ENCODE measurements around the gene RAB10. TPM values are rescaled to one million over a fixed set of nuclear protein-coding genes. Genes with fewer than 3 reads are reported as not detected.
A peak's percentile ranks its signal among the peaks of the same experiment; 100 is the strongest.

RAB10 gene
- total RNA-seq, 1 experiment from 2014 or later, result 115 TPM

DNA sequence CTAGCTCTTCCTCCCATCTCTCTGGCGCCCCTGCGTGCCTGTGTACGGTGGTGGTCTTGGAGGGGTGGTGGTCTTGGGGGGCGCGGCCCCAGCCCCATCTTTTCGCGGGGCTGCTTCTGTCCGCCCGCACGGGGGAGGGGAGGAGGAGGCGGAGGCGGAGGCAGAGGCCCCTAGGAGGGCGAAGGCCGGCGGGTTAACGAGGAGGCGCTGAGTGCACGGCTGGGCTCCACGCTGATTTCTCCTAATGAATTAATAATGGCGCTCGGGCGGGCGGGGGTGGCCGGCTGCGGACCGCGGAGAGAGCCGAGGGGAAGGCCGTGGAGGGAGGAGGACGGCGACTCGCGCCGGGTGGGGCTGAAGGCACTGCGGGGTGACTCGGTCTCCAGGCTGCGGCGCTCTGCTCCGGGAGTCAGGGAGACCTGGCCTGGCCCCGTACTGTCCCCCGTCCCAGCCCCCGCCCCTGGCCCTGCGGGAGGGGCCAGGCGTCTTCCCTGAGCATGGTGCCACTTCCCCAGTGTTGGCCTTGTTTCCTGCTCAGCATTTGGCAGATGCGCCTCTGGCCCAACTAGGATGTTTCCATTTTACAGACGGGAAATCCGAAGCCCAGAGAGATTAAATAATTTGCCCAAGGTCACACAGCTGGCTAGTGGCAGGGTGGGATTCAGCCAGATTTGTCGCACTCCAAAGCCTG, 145.0 kb downstream of the RAB10 start:
- DNase-seq (ENCODE audit: low read depth), result peak; percentile 20

DNA sequence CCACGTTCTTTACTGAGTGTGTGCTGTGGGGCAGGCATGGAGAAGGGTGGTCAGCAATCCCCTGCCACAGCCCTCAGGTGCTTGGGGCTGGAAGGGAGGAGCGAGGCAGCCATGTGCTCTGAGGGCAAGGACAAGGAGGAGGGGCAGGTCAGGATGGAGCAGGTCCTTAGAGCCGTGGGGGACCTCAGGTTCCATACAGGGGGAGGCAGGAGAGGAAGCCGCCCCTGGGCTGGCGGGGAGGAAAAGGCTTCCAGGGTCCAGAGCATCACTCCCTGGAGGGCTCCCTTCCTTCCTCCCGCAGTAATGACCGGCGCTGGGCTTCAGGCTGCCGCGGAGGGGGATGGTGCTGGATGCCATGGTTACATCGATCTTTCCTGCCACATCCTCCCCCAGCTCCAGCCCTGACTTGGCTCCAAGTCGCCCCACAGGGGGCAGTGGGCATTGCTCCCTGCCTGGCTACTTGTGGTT, 145.6 kb downstream of the RAB10 start:
- no peak for DNase-seq (ENCODE audit: low read depth)

DNA sequence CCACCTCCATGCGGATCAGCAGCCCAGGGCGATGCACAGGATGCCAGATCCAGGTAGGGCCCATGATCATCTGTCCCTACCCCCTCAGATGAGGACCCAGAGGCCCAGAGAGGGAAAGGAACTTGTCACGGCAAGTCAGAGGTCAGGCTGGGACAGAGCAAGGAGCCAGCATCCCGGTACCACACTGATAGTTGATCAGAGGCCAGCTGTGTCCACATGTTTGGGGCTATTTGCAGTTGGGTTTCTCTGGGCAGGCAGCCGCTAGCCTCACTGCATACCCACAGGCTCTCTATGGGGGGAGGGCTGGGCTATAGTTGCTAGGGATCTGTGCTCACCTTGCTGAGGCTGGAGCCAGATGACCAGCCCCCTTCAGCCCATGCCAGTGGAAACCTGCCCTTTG, 148.6 kb downstream of the RAB10 start:
- no peak for DNase-seq (ENCODE audit: low read depth)

DNA sequence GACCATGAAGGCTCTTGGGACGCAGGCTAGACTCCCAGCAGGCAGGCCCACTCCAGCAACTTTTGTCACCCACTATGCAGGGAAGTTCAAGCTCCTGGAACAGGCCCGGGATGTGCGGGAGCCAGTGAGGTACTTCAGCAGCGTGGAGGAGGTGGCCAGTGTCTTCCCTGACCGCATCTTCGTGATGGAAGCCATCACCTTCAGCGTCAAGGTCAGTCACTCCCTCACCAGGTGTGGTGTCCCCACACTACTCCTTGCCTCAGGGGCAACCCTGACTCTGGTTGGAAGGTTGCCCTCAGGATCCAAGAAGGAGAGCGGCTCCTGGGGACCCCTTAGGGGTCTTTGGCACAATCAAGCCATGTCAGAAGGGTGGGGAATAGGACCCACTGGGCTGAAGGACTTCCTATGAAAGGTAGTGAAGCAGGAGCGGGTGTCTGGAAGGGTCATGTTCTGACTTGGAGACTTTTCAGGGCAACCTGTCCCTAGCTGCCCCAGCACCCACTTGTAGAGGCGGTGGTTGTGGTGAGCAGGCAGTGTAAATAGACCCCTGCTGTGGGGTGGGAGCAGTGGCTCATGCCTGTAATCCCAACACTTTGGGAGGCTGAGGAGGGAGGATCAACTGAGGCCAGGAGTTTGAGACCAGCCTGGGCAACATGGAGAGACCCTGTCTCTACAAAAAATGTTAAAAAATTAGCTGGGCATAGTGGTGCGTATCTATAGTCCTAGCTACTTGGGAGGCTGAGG, 149.2 kb downstream of the RAB10 start:
- DNase-seq (ENCODE audit: low read depth), result no peak

DNA sequence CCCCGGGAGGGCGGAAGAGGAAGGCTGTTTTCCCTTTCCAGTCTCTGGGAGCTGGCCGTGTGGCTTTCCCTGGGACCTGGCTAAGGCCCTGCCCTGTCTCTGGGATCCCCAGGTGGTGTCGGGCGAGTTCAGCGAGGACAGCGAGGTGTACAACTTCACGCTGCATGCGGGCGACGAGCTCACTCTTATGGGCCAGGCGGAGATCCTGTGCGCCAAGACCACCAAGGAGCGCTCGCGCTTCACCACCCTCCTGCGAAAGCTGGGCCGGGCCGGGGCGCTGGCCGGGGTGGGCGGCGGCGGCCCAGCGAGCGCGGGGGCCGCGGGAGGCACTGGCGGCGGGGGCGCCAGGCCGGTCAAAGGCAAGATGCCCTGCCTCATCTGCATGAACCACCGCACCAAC, 150.2 kb downstream of the RAB10 start:
- no peak for DNase-seq (ENCODE audit: low read depth)

DNA sequence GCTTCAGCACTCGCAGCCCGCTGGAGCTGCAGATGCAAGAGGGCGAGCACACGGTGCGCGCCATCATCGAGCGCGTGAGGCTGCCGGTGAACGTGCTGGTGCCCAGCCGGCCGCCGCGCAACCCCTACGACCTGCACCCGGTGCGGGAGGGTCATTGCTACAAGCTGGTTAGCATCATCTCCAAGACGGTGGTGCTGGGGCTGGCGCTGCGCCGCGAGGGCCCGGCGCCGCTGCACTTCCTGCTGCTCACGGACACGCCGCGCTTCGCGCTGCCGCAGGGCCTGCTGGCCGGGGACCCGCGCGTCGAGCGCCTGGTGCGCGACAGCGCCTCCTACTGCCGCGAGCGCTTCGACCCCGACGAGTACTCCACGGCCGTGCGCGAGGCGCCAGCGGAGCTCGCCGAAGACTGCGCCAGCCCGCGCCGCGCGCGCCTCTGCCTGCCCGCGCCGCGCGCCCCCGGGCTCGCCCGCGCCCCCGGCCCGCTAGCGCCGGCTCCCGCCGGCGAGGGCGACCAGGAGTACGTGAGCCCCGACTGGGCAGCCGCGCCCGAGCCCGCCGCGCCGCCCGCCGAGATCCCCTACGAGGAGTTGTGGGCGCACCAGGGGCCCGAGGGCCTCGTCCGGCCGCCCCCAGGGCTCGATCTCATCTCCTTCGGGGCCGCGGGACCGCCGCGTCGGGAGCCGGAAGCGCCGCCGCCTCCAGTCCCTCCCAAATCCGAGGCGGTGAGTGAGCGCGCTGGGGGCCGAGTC, 150.8 kb downstream of the RAB10 start:
- no peak for DNase-seq (ENCODE audit: low read depth)

DNA sequence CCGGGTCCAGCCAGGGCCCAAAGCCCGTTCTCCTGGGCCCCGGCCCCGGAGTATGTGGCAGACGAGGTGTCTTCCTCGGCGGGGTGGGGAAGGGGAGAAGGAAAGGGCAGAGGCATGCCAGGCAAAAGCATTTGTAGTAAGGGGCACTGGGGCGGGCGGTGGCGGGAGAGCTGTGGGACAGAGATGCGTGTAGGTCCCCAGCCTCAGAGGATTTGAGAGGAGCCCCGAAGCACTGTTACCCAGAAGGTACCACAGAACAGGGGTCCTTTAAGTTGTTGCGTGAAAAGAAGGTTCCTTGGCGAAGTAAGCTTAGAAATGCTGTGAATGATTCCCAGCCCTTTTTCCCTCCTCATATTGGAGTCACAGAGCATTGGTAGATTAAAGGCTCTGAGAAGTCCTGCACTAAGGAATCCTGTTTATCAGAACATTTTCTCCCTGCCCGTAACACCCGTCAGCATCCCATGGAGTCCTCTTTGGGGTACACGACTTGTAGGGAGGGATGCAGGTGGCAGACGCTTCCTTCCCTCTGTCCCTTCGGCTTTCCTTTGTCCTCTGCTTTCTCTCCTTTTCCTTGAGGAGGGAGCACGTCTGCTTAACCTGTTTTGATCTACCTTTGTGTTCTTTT, 151.5 kb downstream of the RAB10 start:
- DNase-seq (ENCODE audit: low read depth), result no peak

DNA sequence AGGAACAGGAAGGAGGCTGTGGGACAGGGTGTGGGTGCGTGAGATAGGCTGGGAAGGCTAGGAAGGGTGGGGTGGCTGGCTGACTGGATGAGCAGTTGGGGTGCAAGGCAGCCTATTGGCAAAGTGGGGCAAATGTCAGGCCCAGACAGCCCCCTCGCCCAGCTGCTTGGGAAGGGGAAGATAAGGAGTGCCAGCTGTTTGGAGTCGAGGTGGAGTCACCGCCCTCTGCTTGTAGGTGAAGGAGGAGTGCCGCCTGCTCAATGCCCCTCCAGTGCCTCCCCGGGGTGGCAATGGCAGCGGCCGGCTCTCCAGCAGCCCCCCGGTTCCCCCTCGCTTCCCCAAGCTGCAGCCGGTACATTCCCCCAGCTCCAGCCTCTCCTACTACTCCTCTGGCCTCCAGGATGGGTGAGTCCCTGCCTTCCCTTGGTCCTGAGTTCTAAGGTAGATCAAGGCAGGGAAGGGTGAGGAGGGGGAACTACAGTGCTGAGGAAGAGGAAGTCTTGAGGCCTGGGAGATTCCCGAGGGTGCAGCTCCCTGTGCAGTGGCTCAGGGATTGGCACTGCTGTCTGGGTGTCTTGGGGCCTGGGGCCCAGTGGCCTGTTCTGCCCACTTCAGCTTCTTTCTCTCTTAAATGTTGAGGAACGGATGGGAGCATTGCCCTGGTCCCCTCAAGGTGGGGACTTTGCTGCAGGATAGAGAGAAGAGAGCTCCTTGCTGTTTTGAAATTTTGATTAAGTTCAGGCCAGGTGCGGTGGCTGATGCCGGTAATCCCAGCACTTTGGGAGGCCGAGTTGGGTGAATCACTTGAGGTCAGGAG, 152.3 kb downstream of the RAB10 start:
- no peak for DNase-seq (ENCODE audit: low read depth)

Other genes with a start within 250 kb of the RAB10 start
- gene ASXL2, start 155.6 kb upstream of the RAB10 start, total RNA-seq (2014; rRNA removed; shearing (Covaris generic)), result 4.7 and 8.0 TPM in 2 replicates
- 6.3 and 11.1 TPM in 2 replicates for gene KIF3C, start 51.6 kb upstream of the RAB10 start, total RNA-seq (2014; rRNA removed; shearing (Covaris generic))
- 0.20 TPM in 1 of 2 replicates, not detected in the other for gene GAREM2, start 139.0 kb downstream of the RAB10 start, total RNA-seq (2014; rRNA removed; shearing (Covaris generic))
- 81.8 and 98.4 TPM in 2 replicates for gene HADHA, start 210.5 kb downstream of the RAB10 start, total RNA-seq (2014; rRNA removed; shearing (Covaris generic))
- gene HADHB, start 210.9 kb downstream of the RAB10 start, total RNA-seq (2014; rRNA removed; shearing (Covaris generic)), result 55.6 and 83.1 TPM in 2 replicates

Measured in M059J (cell line).